Endothelial cell of umbilical vein (primary cell): Measurements from ENCODE around the gene DST. TPM values are rescaled to one million over a fixed set of nuclear protein-coding genes. Genes with fewer than 3 reads are reported as not detected.

Experiments
- BruUV-seq: library from RNA; stranded (reverse); fragments of 400-500 nt; replicated peaks from 2 replicates; lab custom pipeline; 2021; lab: Mats Ljungman, UMichigan
- CTCF ChIA-PET: fragments of 300-600, 350-600 bp; sonication (Branson Sonifier 250); formaldehyde crosslinking; loops from one replicate; lab custom pipeline; 2021; ENCODE audit warnings: antibody characterized with exemption, inconsistent platforms; lab: Charles Lee
- POLR2A ChIA-PET: fragments of 300-600, 350-600 bp; sonication (Branson Sonifier 250); formaldehyde crosslinking; loops from one replicate; lab custom pipeline; 2021; ENCODE audit warnings: antibody characterized with exemption, inconsistent platforms; lab: Charles Lee
- DNase-seq: peaks from one replicate; pipeline ENCODE4 v3.0.0-alpha.2; 2011; ENCODE audit warnings: low read depth, low spot score
- FAIRE-seq: peaks from 2 replicates; lab custom pipeline; 2011; peaks lifted over from hg19 to GRCh38; lab: Jason Lieb, UNC
- H2AFZ ChIP-seq: 2 replicates; pipeline ENCODE4 v1.6.0; 2012; ENCODE audit warnings: low read depth, low read length, control low read depth, inconsistent platforms
- H3K27ac ChIP-seq: 2 replicates; pipeline ENCODE4 v1.5.1; 2011; ENCODE audit warnings: low read depth, mild to moderate bottlenecking, control low read depth, low read length, moderate library complexity; ENCODE audit not compliant: insufficient read depth
- H3K27me3 ChIP-seq, 2 experiments: 2 replicates each; pipeline versions ENCODE4 v1.6.0 to v1.6.1; 2011; ENCODE audit warnings: low read length in 2 of 2, mixed read lengths in 1 of 2; ENCODE audit not compliant: control insufficient read depth in 2 of 2, insufficient read depth in 2 of 2
- H3K36me3 ChIP-seq, 2 experiments: 2 replicates in 1 of 2; 3 replicates in 1 of 2; pipeline ENCODE4 v1.5.1; 2011; ENCODE audit warnings: low read length in 2 of 2, mild to moderate bottlenecking in 1 of 2, moderate library complexity in 1 of 2; ENCODE audit not compliant: control insufficient read depth in 2 of 2, insufficient read depth in 2 of 2; ENCODE audit errors: extremely low read depth in 1 of 2
- H3K4me1 ChIP-seq: 3 replicates; pipeline ENCODE4 v1.5.1; 2011; ENCODE audit warnings: mild to moderate bottlenecking, low read length; ENCODE audit not compliant: control insufficient read depth, insufficient read depth; ENCODE audit errors: extremely low read depth
- H3K4me2 ChIP-seq: 2 replicates; pipeline ENCODE4 v1.6.1; 2011; ENCODE audit warnings: low read length, control low read depth, mixed read lengths; ENCODE audit not compliant: insufficient read depth
- H3K4me3 ChIP-seq, 3 experiments: fragments of 200-600 bp in 1 of 3; sonication (generic), shearing (Covaris generic) in 1 of 3; replicated peaks in 1 of 3; 2 replicates each; pipeline ENCODE4 v1.5.1; 2011 to 2016; ENCODE audit warnings: control low read depth in 3 of 3, low read length in 3 of 3, mild to moderate bottlenecking in 2 of 3, inconsistent platforms in 1 of 3, low read depth in 1 of 3, moderate library complexity in 1 of 3; ENCODE audit not compliant: insufficient read depth in 1 of 3
- H3K79me2 ChIP-seq: 2 replicates; pipeline ENCODE4 v1.6.0; 2012; ENCODE audit warnings: low read length, inconsistent platforms; ENCODE audit not compliant: control insufficient read depth, insufficient read depth
- H3K9ac ChIP-seq: replicated peaks from 2 replicates; pipeline ENCODE3; 2011; ENCODE audit warnings: low read length, control low read depth; ENCODE audit not compliant: insufficient read depth; ENCODE audit errors: extremely low read depth
- H3K9me1 ChIP-seq: replicated peaks from 3 replicates; pipeline ENCODE4 v1.6.0; 2011; ENCODE audit warnings: mild to moderate bottlenecking, low read length; ENCODE audit not compliant: control insufficient read depth, insufficient read depth; ENCODE audit errors: extremely low read depth
- H3K9me3 ChIP-seq: replicated peaks from 2 replicates; pipeline ENCODE4 v1.5.1; 2012; ENCODE audit warnings: low read length, inconsistent platforms; ENCODE audit not compliant: control insufficient read depth, insufficient read depth
- H4K20me1 ChIP-seq: replicated peaks from 2 replicates; pipeline ENCODE3; 2011; ENCODE audit warnings: mild to moderate bottlenecking, low read length; ENCODE audit not compliant: control insufficient read depth, insufficient read depth; ENCODE audit errors: extremely low read depth
- CTCF ChIP-seq, 2 donors: IDR thresholded peaks; 1 replicate in 1 of 2; 2 replicates in 1 of 2; pipeline ENCODE4 v1.5.1; 2011; ENCODE audit warnings: low read length in 2 of 2, mild to moderate bottlenecking in 2 of 2, moderate library complexity in 2 of 2, control low read depth in 1 of 2, inconsistent platforms in 1 of 2, low read depth in 1 of 2; ENCODE audit not compliant: insufficient read depth in 1 of 2; ENCODE audit errors: extremely low read depth in 1 of 2
- EZH2 ChIP-seq: IDR thresholded peaks from 2 replicates; pipeline ENCODE4 v1.6.1; 2012; ENCODE audit warnings: borderline replicate concordance, low read depth, mild to moderate bottlenecking, moderate library complexity, low read length, inconsistent platforms; ENCODE audit not compliant: severe bottlenecking
- FOS ChIP-seq: IDR thresholded peaks from 2 replicates; pipeline ENCODE4 v1.6.1; 2011; ENCODE audit warnings: mild to moderate bottlenecking, low read length, moderate library complexity, borderline replicate concordance; ENCODE audit not compliant: insufficient read depth
- GATA2 ChIP-seq: IDR thresholded peaks from 2 replicates; pipeline ENCODE4 v1.7.0; 2011; ENCODE audit warnings: low read depth, mild to moderate bottlenecking, moderate library complexity, mixed read lengths, low read length; ENCODE audit not compliant: insufficient read length, insufficient read depth
- JUN ChIP-seq: IDR thresholded peaks from 2 replicates; pipeline ENCODE4 v1.6.1; 2011; ENCODE audit warnings: borderline replicate concordance, low read depth; ENCODE audit not compliant: insufficient read length, insufficient read depth
- MAX ChIP-seq: IDR thresholded peaks from 2 replicates; pipeline ENCODE4 v1.6.1; 2011; ENCODE audit not compliant: insufficient read depth, insufficient read length
- MYC ChIP-seq: IDR thresholded peaks from one replicate; pipeline ENCODE4 v1.6.1; 2011; ENCODE audit warnings: mild to moderate bottlenecking, low read depth, low read length
- POLR2A ChIP-seq: IDR thresholded peaks from 2 replicates; pipeline ENCODE4 v1.6.1; 2012; ENCODE audit warnings: low read depth, mild to moderate bottlenecking, control low read depth, low read length
- POLR2AphosphoS5 ChIP-seq: IDR thresholded peaks from 2 replicates; pipeline ENCODE4 v1.6.1; 2012; ENCODE audit warnings: low read depth, mild to moderate bottlenecking, control low read depth, low read length, moderate library complexity; ENCODE audit not compliant: insufficient read depth
- dilution Hi-C: fragments of 300-500 bp; cut with MboI; formaldehyde crosslinking; loops from one replicate; pipeline ENCODE4 v1.15.0; 2019; ENCODE audit warnings: low sequenced_read_pairs; ENCODE audit not compliant: extremely low pct_ligation_motif_present
- intact Hi-C: fragments of 100-400 bp; cut with micrococcal nuclease; formaldehyde crosslinking; loops from one replicate; pipeline ENCODE4 v1.10.0; 2022
- polyA plus RNA-seq, 4 experiments: library from polyadenylated mRNA; depleted of rRNA in 3 of 4; stranded (reverse) in 3 of 4; unstranded in 1 of 4; fragments of >200 nt; gene quantifications; 2 replicates each; pipeline versions ENCODE4 v1.2.1 to v1.2.3, GENCODE V29; 2011 to 2012; ENCODE audit warnings: missing spikeins in 1 of 4
- total RNA-seq: library from RNA; stranded (reverse); gene quantifications from 2 replicates; pipeline ENCODE4 v1.2.3, GENCODE V29; 2021

DST gene
- total and polyA plus RNA-seq, 2 donors (not counting 3 experiments of a cell fraction or from before 2014, with no cell fraction given) = 62.3 to 253 TPM

- Histone ChIP-seq H3K79me2 (no peaks in the 10 kb centered on the region), H3K4me1 (no peaks in the 10 kb centered on the region), H3K27me3 (no peaks in the 10 kb centered on the region), H3K4me3 (no peak overlapping the region), H3K9me1 (no peaks in the 10 kb centered on the region), H4K20me1 (no peaks in the 10 kb centered on the region), H3K4me2 (no peak overlapping the region), H3K27ac (no peak overlapping the region), H2AFZ (no peak overlapping the region), H3K9me3 (no peaks in the 10 kb centered on the region), H3K9ac (no peak overlapping the region), H3K36me3 (no peaks in the 10 kb centered on the region)
- DNase-seq (no peak), FAIRE-seq (no peak)
- dilution Hi-C loops = no loop called here
- ChIA-PET POLR2A (no interaction called here), CTCF (interaction anchor here (1.3 kb wide), 1 partner anchor 10 kb away, joined by 5 read pairs; no protein-coding TSS in a partner anchor)
- TF ChIP-seq POLR2AphosphoS5 (no peak), JUN (no peak), MYC (no peak), MAX (no peak), GATA2 (no peak), POLR2A (no peak), FOS (no peak), CTCF (IDR thresholded peaks at IDR 0.05; ENCODE audit: extremely low read depth in 1 of 2, insufficient read depth in 1 of 2, low read depth in 1 of 2, low read length in 2 of 2) (no peak), EZH2 (no peak)
- intact Hi-C loops = no loop called here
- BruUV-seq = no TSS peak
Observed at GRCh38 chr6:56416247-56416646, 226.4 kb downstream of the DST start.
